AG04450 (cell line): ENCODE data around the gene GLOD5. TPM values are rescaled to one million over a fixed set of nuclear protein-coding genes. Genes with fewer than 3 reads are reported as not detected.

Source experiments
- CTCF ChIA-PET: fragments of 300-600, 350-600 bp; formaldehyde crosslinking; extraction: SDS; loops from one replicate; lab custom pipeline; 2022; ENCODE audit warnings: antibody characterized with exemption, inconsistent platforms; lab: Charles Lee
- POLR2A ChIA-PET: fragments of 350-600 bp; formaldehyde crosslinking; extraction: SDS; loops from one replicate; lab custom pipeline; 2021; ENCODE audit warnings: antibody characterized with exemption, inconsistent platforms; lab: Yijun Ruan, JAX
- DNase-seq: peaks from one replicate; pipeline ENCODE4 v3.0.0-alpha.2; 2011; ENCODE audit warnings: low read depth, low spot score
- H3K27ac ChIP-seq: one replicate; pipeline ENCODE4 v1.5.1; 2012; ENCODE audit warnings: low read depth, low read length, control low read depth
- H3K27me3 ChIP-seq: one replicate; pipeline ENCODE4 v1.6.0; 2012; ENCODE audit warnings: low read length; ENCODE audit not compliant: control insufficient read depth, insufficient read depth
- H3K4me3 ChIP-seq: 2 replicates; pipeline ENCODE4 v1.5.1; 2011; ENCODE audit warnings: mild to moderate bottlenecking, low read depth, low read length, control low read depth
- H3K9me3 ChIP-seq: 2 replicates; pipeline ENCODE4 v1.5.1; 2012; ENCODE audit warnings: low read length; ENCODE audit not compliant: control insufficient read depth, insufficient read depth
- CTCF ChIP-seq: IDR thresholded peaks from 2 replicates; pipeline ENCODE4 v1.5.1; 2011; ENCODE audit warnings: low read depth, low read length, control low read depth, inconsistent platforms
- polyA plus RNA-seq: library from polyadenylated mRNA; depleted of rRNA; stranded (reverse); fragments of >200 nt; gene quantifications from 2 replicates; pipeline ENCODE4 v1.2.3, GENCODE V29; 2011

GLOD5 gene
- polyA plus RNA-seq, 1 experiment: not detected

GRCh38 chrX:48752498-48752897 is 9.0 kb upstream of the GLOD5 start:
- POLR2A ChIA-PET: no interaction called here
- no peak for DNase-seq
- H3K4me3 ChIP-seq: no peak overlapping the region
- CTCF ChIA-PET: no interaction called here
- no peak for TF ChIP-seq CTCF
- H3K9me3 ChIP-seq: no peaks in the 10 kb centered on the region
- H3K27ac ChIP-seq: no peak overlapping the region
- H3K27me3 ChIP-seq: no peaks in the 10 kb centered on the region

DNA sequence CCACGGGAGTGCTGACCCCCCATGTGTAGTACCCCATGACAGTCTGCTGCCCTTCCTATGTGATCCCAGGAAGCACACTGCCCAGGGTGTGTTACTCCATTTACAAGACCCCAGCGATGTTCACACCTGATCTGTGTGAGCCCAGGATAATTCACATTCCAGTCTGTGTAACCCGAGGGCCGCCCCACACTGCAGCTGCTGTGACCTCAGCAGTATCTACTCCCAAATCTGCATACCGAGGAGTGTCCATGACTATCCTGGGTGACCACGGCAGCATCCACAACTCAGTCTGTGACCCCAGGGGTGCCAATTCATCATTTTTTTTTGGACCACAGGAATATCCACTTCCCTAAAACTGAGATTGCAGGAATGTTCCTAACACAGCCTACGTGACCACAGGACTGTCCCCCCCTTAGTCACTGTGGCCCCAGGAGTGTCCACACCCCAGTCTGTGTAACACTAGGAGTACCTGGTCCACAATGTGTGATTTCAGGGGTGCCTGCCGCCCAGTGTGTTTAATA is 7.8 kb upstream of the GLOD5 start:
- H3K4me3 ChIP-seq: no peak overlapping the region
- no peak overlapping the region for H3K27ac ChIP-seq
- ChIA-PET POLR2A (no interaction called here), CTCF (no interaction called here)
- H3K27me3 ChIP-seq: no peaks in the 10 kb centered on the region
- no peak for DNase-seq
- no peaks in the 10 kb centered on the region for H3K9me3 ChIP-seq
- TF ChIP-seq CTCF: no peak

- ChIA-PET POLR2A (no interaction called here), CTCF (no interaction called here)
- no peak for DNase-seq
- TF ChIP-seq CTCF: no peak
- Histone ChIP-seq H3K27ac (no peak overlapping the region), H3K4me3 (no peak overlapping the region), H3K27me3 (no peaks in the 10 kb centered on the region), H3K9me3 (no peaks in the 10 kb centered on the region)
Measured at GRCh38 chrX:48754238-48754637, 7.3 kb upstream of the GLOD5 start.

DNA sequence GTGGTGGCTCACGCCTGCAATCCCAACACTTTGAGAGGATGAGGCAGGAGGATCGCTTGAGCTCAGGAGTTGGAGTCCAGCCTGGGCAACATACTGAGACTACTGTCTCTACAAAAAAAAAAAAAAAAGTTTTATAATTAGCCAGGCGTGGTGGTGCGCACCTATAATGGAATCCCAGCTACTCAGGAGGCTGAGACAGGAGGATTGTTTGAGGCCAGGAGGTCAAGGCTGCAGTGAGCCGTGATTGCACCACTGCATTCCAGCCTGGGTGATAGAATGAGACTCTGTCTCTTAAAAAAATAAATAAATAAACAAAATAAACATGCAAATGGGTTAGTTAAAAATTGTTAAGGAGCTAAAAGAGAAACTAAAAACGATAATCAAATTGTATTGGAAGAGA is 7.7 kb downstream of the GLOD5 start:
- ChIA-PET CTCF (no interaction called here), POLR2A (no interaction called here)
- Histone ChIP-seq H3K27me3 (no peaks in the 10 kb centered on the region), H3K9me3 (no peaks in the 10 kb centered on the region), H3K4me3 (no peak overlapping the region), H3K27ac (no peak overlapping the region)
- TF ChIP-seq CTCF: no peak
- DNase-seq: no peak

GRCh38 chrX:48770296-48770695 is 8.7 kb downstream of the GLOD5 start:
- no peaks in the 10 kb centered on the region for H3K9me3 ChIP-seq
- no peak for TF ChIP-seq CTCF
- CTCF ChIA-PET: interaction anchor here (0.7 kb wide), 1 partner anchor 138 kb away, joined by 3 read pairs; no protein-coding TSS in a partner anchor
- no peak overlapping the region for H3K4me3 ChIP-seq
- DNase-seq: no peak
- POLR2A ChIA-PET: no interaction called here
- H3K27ac ChIP-seq: no peak overlapping the region
- no peaks in the 10 kb centered on the region for H3K27me3 ChIP-seq
